ENCODE results near the gene MTHFD1. TPM values are rescaled to one million over a fixed set of nuclear protein-coding genes. Genes with fewer than 3 reads are reported as not detected.

Gene MTHFD1
- total RNA-seq, 4 donors from 2014 or later = 36.2 to 68.7 (median 42.0) TPM

DNA sequence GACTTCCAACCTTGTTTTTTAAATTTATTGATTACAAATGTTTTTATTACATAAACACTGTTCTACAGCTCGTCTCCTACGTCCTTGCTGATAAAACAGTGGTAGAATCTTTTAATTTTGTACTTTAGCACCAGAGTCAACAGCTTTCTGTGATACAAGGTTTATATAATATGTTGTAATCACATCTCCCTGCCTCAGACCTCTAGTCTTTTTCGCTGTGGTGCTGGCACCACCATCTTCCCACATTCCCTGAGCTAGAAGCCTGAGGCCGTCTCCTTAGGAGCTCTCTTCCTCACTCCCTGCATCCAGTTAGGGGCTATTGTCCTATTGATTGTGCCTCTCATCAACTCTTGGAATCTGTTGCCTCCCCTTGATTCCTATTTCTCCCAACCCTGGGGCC, 17.1 kb downstream of the MTHFD1 start:
- intact Hi-C loops (cut with DNase I; ENCODE audit: low total_unique reads) (no loop called here), in situ Hi-C loops (cut with MboI; ENCODE audit: low sequenced_read_pairs in 4 of 4) (no loop called here)
- no peak for TF ChIP-seq POLR2A (IDR thresholded peaks at IDR 0.05)
- TF ChIP-seq, protein P1, sequence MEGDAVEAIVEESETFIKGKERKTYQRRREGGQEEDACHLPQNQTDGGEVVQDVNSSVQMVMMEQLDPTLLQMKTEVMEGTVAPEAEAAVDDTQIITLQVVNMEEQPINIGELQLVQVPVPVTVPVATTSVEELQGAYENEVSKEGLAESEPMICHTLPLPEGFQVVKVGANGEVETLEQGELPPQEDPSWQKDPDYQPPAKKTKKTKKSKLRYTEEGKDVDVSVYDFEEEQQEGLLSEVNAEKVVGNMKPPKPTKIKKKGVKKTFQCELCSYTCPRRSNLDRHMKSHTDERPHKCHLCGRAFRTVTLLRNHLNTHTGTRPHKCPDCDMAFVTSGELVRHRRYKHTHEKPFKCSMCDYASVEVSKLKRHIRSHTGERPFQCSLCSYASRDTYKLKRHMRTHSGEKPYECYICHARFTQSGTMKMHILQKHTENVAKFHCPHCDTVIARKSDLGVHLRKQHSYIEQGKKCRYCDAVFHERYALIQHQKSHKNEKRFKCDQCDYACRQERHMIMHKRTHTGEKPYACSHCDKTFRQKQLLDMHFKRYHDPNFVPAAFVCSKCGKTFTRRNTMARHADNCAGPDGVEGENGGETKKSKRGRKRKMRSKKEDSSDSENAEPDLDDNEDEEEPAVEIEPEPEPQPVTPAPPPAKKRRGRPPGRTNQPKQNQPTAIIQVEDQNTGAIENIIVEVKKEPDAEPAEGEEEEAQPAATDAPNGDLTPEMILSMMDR (IDR thresholded peaks at IDR 0.05 in 4 of 5, conservative IDR thresholded peaks at IDR 0.05 in 1 of 5) = no peak
- H3K4me3 ChIP-seq = no peak overlapping the region
- DNase-seq = no peak
- no peak for ATAC-seq
- H3K36me3 ChIP-seq = peaks cover 0 to 12% of the 10 kb centered on the region in 2 donors
- H3K9me3 ChIP-seq = no peaks in the 10 kb centered on the region
- peaks cover 0 to 7% of the 10 kb centered on the region in 2 donors for H3K4me1 ChIP-seq
- H3K27ac ChIP-seq = no peak overlapping the region
- H3K27me3 ChIP-seq = no peaks in the 10 kb centered on the region

- H3K36me3 ChIP-seq = peaks cover 0 to 8% of the 10 kb centered on the region in 2 donors
- no peak overlapping the region for H3K27ac ChIP-seq
- ATAC-seq (no peak), DNase-seq (no peak)
- TF ChIP-seq, protein P1 (IDR thresholded peaks at IDR 0.05 in 4 of 5, conservative IDR thresholded peaks at IDR 0.05 in 1 of 5) = no peak
- no peak for TF ChIP-seq POLR2A (IDR thresholded peaks at IDR 0.05)
- no peak overlapping the region for H3K4me3 ChIP-seq
- no peaks in the 10 kb centered on the region for H3K4me1 ChIP-seq
- intact Hi-C loops (cut with DNase I; ENCODE audit: low total_unique reads) (no loop called here), in situ Hi-C loops (cut with MboI; ENCODE audit: low sequenced_read_pairs in 4 of 4) (no loop called here)
- H3K9me3 ChIP-seq = no peaks in the 10 kb centered on the region
- H3K27me3 ChIP-seq = no peaks in the 10 kb centered on the region
Measured at GRCh38 chr14:64407329-64407728, 19.2 kb downstream of the MTHFD1 start.

DNA sequence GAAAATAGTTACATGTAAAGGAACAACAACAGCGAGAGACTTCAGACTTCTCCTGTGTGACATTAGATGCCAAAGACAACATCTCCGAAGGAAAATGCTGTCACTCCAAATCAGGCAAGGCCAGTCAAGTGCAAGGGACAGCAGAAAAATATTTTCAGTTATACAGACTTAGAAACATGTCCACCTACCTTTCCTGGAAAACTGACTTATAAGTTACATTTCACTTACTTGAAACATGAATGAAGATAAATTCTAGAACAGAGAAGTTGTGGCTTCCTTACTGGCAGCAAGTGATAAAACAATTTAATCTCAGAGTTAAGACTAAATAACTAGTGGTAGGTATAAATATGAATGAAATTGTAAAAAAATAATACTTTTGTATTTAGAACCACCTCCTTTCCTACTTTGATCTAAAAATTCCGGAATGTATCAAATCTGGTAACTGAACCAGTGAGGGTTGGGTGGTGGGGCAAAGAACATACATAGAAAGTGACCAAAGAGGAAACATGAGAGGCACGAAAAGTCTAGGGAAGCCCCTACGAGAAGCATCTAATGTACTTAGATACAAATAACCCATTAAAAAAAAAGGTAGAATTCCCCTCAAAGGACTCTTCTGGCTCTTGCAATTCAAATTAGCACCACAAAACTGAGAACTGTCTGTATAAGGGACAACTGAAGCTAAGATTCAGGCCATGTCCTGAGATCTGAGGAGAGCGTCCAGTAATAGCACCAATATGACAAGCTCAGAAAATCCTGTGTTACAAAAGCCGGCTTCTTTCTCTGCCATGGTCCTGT, 21.2 kb downstream of the MTHFD1 start:
- no peak for ATAC-seq
- H3K27ac ChIP-seq = peak overlapping the region in 1 of 4 donors; percentile 30
- no peak overlapping the region for H3K4me3 ChIP-seq
- intact Hi-C loops (cut with DNase I; ENCODE audit: low total_unique reads) (no loop called here), in situ Hi-C loops (cut with MboI; ENCODE audit: low sequenced_read_pairs in 4 of 4) (no loop called here)
- no peaks in the 10 kb centered on the region for H3K9me3 ChIP-seq
- H3K4me1 ChIP-seq = no peaks in the 10 kb centered on the region
- no peak for DNase-seq
- H3K36me3 ChIP-seq = peaks cover 0 to 13% of the 10 kb centered on the region in 2 donors
- H3K27me3 ChIP-seq = no peaks in the 10 kb centered on the region
- no peak for TF ChIP-seq POLR2A (IDR thresholded peaks at IDR 0.05)
- TF ChIP-seq, protein P1 (IDR thresholded peaks at IDR 0.05 in 4 of 5, conservative IDR thresholded peaks at IDR 0.05 in 1 of 5) = no peak

DNA sequence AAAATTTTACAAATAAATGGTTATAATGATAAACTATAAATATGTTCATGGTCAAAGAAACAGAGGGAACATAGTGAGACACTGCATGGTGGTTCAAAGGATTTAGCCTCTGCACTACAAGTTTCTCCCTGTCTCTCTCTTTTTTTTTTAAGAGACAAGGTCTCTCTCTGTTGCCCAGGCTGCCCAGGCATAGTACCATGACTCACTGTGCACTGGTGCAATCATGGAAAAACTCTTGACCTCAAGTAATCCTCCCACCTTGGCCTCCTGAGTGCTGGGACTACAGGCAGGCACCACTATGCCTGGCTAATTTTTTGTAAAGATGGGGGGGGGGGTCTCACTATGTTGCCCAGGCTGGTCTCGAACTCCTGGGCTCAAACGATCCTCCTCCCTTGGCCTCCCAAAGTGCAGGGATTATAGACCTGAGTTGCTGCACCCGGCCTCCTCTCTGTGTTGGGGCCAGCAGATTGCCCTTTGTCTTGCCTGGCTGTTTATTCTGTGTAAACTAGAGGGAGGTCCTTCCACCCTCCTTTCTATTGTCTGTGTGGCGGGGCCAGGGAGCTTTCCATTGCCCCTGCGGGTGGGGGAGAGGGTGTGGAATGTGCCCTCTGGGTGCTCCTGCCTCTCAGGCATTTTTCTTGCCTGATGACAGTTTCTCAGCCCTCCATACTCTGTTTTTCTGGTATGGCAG, 22.1 kb downstream of the MTHFD1 start:
- H3K4me1 ChIP-seq = no peaks in the 10 kb centered on the region
- H3K27me3 ChIP-seq = no peaks in the 10 kb centered on the region
- peaks cover 0 to 18% of the 10 kb centered on the region in 2 donors for H3K36me3 ChIP-seq
- H3K27ac ChIP-seq = peak overlapping the region in 1 of 4 donors; percentile 30
- ATAC-seq = no peak
- no peak for TF ChIP-seq POLR2A (IDR thresholded peaks at IDR 0.05)
- TF ChIP-seq, protein P1 (IDR thresholded peaks at IDR 0.05 in 4 of 5, conservative IDR thresholded peaks at IDR 0.05 in 1 of 5) = no peak
- DNase-seq = no peak
- no peak overlapping the region for H3K4me3 ChIP-seq
- no peaks in the 10 kb centered on the region for H3K9me3 ChIP-seq
- in situ Hi-C loops (cut with MboI; ENCODE audit: low sequenced_read_pairs in 4 of 4) (no loop called here), intact Hi-C loops (cut with DNase I; ENCODE audit: low total_unique reads) (no loop called here)

Measured in gastrocnemius medialis (tissue), 4 donors.